LNCaP clone FGC (cell line): ENCODE results near the gene BMPR1A.
"Not testable (repeated sequence)": the region's sequence is repeated elsewhere in the genome, so short reads cannot be mapped to it uniquely, and the experiment has no call there.

Experiments used
- DNase-seq: peaks from one replicate; pipeline ENCODE4 v3.0.0-alpha.2; 2011; ENCODE audit warnings: low read depth
- H3K4me3 ChIP-seq: 2 replicates; pipeline ENCODE4 v1.5.1; 2011; ENCODE audit warnings: mild to moderate bottlenecking, low read depth, low read length, control low read depth
- TF ChIP-seq, protein P1 (sequence below): IDR thresholded peaks from 2 replicates; pipeline ENCODE4 v1.5.1; 2012; ENCODE audit warnings: mild to moderate bottlenecking; ENCODE audit not compliant: control insufficient read depth, insufficient read depth; ENCODE audit errors: extremely low read depth

The BMPR1A gene

GRCh38 chr10:86971232-86971991 is 215.0 kb downstream of the BMPR1A start:
- no peak for DNase-seq
- TF ChIP-seq, protein P1, sequence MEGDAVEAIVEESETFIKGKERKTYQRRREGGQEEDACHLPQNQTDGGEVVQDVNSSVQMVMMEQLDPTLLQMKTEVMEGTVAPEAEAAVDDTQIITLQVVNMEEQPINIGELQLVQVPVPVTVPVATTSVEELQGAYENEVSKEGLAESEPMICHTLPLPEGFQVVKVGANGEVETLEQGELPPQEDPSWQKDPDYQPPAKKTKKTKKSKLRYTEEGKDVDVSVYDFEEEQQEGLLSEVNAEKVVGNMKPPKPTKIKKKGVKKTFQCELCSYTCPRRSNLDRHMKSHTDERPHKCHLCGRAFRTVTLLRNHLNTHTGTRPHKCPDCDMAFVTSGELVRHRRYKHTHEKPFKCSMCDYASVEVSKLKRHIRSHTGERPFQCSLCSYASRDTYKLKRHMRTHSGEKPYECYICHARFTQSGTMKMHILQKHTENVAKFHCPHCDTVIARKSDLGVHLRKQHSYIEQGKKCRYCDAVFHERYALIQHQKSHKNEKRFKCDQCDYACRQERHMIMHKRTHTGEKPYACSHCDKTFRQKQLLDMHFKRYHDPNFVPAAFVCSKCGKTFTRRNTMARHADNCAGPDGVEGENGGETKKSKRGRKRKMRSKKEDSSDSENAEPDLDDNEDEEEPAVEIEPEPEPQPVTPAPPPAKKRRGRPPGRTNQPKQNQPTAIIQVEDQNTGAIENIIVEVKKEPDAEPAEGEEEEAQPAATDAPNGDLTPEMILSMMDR: no peak
- no peak overlapping the region for H3K4me3 ChIP-seq

- H3K4me3 ChIP-seq: no peak overlapping the region
- DNase-seq: no peak
- TF ChIP-seq, protein P1: no peak
Observed at GRCh38 chr10:86972613-86973380, 216.4 kb downstream of the BMPR1A start.

DNA sequence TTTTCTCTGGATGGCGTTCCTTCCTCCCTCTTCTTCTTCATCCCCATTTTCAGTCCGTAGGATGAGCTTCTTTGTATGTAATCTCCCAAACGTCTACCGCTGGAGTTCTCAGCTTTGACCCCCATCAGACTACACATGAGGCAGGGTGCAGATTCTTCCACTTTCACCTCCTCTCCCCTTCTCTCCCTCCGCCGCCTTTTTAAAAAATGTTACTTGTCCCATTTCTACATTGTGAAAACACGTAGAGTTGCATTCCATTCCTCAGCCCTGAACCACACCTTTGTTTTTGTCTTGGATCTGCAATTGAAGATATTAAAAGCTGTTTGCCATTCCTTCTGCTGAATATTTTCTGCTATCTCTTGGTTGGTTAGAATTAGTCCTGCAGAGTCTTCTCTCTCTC is 218.1 kb downstream of the BMPR1A start:
- TF ChIP-seq, protein P1: no peak
- no peak for DNase-seq
- no peak overlapping the region for H3K4me3 ChIP-seq

- TF ChIP-seq, protein P1: no peak
- DNase-seq: no peak
- no peak overlapping the region for H3K4me3 ChIP-seq
Observed at GRCh38 chr10:86976362-86977056, 220.1 kb downstream of the BMPR1A start.

GRCh38 chr10:86978457-86978856 is 222.0 kb downstream of the BMPR1A start:
- DNase-seq, H3K4me3 ChIP-seq: not testable (repeated sequence)

- TF ChIP-seq, protein P1: no peak
- no peak for DNase-seq
- H3K4me3 ChIP-seq: no peak overlapping the region
Observed at GRCh38 chr10:86979296-86979818, 222.9 kb downstream of the BMPR1A start.

DNA sequence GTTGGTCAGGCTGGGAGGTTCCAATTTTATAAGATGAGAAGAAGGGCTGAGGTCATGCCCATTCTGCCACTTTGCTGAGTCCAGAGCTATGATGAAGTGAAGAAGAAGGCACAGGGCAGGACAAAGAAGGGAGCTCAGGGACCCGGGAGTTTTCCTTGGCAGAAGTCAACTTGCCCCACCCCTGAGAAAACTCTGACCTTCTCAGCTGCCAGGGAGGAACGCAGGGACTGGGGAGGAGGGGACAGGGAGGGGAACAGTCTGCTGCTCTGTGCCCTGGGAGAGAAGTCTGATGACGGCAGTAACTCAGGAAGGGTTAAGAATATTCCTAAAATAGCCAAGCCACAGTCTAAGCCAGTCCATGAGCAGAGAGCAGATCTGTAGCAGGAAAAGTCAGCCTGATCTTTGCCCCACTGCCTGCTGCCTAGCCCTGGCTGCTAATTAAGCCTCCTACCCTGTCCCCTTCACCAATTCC is 223.6 kb downstream of the BMPR1A start:
- DNase-seq: no peak
- H3K4me3 ChIP-seq: no peak overlapping the region
- TF ChIP-seq, protein P1: no peak

GRCh38 chr10:86981020-86981419 is 224.6 kb downstream of the BMPR1A start:
- not testable (repeated sequence) for DNase-seq

More at GRCh38 chr10:86981020-86981419, 224.6 kb downstream of the BMPR1A start:
- H3K4me3 ChIP-seq: not testable (repeated sequence)
